Hepatocyte (in vitro differentiated cells): Measurements from ENCODE around the gene DKK3.

ENCODE experiments used
- EZH2 ChIP-seq: fragments of 200-600 bp; sonication (generic); IDR thresholded peaks from 2 replicates; pipeline ENCODE4 v1.6.1; 2016; ENCODE audit warnings: antibody characterized with exemption, mild to moderate bottlenecking, borderline replicate concordance
- TF ChIP-seq, protein P1 (sequence below): fragments of 200-600 bp; sonication (generic); IDR thresholded peaks from 2 replicates; pipeline ENCODE4 v1.5.1; 2016; ENCODE audit warnings: antibody characterized with exemption, mild to moderate bottlenecking; ENCODE audit not compliant: poor library complexity

DNA sequence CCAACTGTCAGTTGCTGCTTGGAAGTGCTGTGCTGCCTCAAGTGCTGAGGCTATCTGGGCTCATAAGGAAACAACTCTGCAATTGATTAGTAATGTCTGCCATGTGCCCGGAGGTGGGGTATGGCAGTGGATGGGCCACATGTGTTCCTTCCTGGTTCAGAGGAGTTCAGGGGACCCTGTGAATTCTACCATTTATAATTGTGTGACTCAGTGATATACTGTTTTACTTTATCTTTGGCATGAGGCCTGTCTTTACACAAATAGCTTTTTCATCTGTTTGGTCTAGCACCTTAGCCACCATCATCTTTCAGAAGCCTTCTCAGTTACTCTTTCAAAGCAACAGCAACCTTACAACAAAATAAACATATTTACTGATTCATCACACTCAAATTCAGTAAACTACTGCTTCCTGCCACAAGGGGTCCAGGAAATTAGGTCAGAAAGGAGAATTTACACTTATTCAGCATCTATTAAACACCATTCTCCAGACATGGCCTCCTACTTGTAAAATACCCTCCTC is 20.9 kb downstream of the DKK3 start:
- TF ChIP-seq, protein P1, sequence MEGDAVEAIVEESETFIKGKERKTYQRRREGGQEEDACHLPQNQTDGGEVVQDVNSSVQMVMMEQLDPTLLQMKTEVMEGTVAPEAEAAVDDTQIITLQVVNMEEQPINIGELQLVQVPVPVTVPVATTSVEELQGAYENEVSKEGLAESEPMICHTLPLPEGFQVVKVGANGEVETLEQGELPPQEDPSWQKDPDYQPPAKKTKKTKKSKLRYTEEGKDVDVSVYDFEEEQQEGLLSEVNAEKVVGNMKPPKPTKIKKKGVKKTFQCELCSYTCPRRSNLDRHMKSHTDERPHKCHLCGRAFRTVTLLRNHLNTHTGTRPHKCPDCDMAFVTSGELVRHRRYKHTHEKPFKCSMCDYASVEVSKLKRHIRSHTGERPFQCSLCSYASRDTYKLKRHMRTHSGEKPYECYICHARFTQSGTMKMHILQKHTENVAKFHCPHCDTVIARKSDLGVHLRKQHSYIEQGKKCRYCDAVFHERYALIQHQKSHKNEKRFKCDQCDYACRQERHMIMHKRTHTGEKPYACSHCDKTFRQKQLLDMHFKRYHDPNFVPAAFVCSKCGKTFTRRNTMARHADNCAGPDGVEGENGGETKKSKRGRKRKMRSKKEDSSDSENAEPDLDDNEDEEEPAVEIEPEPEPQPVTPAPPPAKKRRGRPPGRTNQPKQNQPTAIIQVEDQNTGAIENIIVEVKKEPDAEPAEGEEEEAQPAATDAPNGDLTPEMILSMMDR, result peak; percentile 34
- no peak for TF ChIP-seq EZH2
